SJSA1 (cell line): ENCODE measurements around the gene MAP3K15. TPM values are rescaled to one million over a fixed set of nuclear protein-coding genes. Genes with fewer than 3 reads are reported as not detected.

Experiments used
- DNase-seq, 2 experiments: peaks; one replicate each; pipeline ENCODE4 v3.0.0-alpha.2; 2015 to 2020; ENCODE audit warnings: low spot score in 2 of 2, low read depth in 1 of 2
- H3K27ac ChIP-seq: fragments of 250-450 bp; sonication (Bioruptor Pico); 2 replicates; pipeline ENCODE4 v1.5.1; 2020; ENCODE audit warnings: mild to moderate bottlenecking, moderate library complexity
- H3K27me3 ChIP-seq: fragments of 250-450 bp; sonication (Bioruptor Pico); replicated peaks from 2 replicates; pipeline ENCODE4 v1.5.1; 2020; ENCODE audit warnings: mild to moderate bottlenecking, moderate library complexity
- H3K36me3 ChIP-seq: fragments of 250-450 bp; sonication (Bioruptor Pico); 2 replicates; pipeline ENCODE4 v1.5.1; 2020; ENCODE audit warnings: mild to moderate bottlenecking
- H3K4me1 ChIP-seq: fragments of 250-450 bp; sonication (Bioruptor Pico); replicated peaks from 2 replicates; pipeline ENCODE4 v1.6.1; 2021; ENCODE audit warnings: mild to moderate bottlenecking
- H3K4me3 ChIP-seq: fragments of 250-450 bp; sonication (Bioruptor Pico); 2 replicates; pipeline ENCODE4 v1.5.1; 2020; ENCODE audit warnings: mild to moderate bottlenecking
- H3K9me3 ChIP-seq: fragments of 250-450 bp; sonication (Bioruptor Pico); replicated peaks from 2 replicates; pipeline ENCODE4 v1.5.1; 2020; ENCODE audit warnings: mild to moderate bottlenecking
- total RNA-seq: library from RNA; depleted of rRNA; stranded (reverse); fragments of >200 nt; shearing (Covaris generic); gene quantifications from 2 replicates; pipeline ENCODE4 v1.2.3, GENCODE V29; 2014; rRNA removed

MAP3K15 gene
- total RNA-seq, 1 experiment from 2014 or later, result not detected

DNA sequence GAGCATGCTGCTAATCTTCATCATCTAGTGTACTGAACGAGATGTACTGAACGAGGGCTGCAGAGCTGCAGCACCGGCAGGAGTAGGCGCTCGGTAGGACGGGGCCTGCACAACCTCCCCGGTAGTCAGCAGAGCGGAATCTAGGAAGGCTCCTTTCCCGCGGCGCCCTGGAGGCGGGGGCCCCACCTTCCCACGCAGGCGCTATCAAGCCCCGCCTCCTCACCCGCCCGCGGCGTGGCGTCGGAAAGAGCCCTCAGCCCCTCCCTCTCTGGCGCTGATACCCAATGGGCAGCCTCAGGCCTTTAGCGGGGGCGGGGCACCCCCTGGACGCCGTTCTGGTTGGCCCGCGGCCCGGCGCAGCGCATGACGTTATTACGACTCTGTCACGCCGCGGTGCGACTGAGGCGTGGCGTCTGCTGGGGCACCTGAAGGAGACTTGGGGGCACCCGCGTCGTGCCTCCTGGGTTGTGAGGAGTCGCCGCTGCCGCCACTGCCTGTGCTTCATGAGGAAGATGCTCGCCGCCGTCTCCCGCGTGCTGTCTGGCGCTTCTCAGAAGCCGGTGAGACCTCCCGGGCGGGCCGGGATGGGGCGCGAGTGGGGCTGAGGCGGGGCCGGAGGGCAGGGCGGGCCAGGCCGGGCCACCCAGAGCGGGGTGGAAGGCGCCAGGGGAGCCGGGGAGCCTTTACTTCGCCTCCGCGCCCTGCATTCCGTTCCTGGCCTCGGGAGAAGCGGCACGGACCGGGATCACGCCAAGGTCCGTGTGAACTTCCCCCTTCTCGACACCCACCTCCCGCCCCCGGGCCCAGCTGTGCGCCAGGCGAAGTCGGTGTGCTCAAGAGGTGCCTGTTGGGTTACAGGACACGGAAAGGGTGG lies 171.5 kb downstream of the MAP3K15 start, which contains the start of gene PDHA1:
Gene PDHA1 (plus strand): TSS at position 393 of the 874 bp plus-strand sequence. CDS start 111 bp downstream, at position 504.
- Histone ChIP-seq H3K36me3 (no peaks in the 10 kb centered on the region; the same call in 1 of the 2 replicates), H3K4me3 (peak within 1 kb of the TSS; percentile 70), H3K27ac (peak within 1 kb of the TSS; percentile 68), H3K4me1 (0 out of 2 replicates have a peak, but pooled peaks cover 3% of the 10 kb centered on the region), H3K27me3 (no peaks in the 10 kb centered on the region), H3K9me3 (no peaks in the 10 kb centered on the region)
- peak; percentile 92 for DNase-seq

DNA sequence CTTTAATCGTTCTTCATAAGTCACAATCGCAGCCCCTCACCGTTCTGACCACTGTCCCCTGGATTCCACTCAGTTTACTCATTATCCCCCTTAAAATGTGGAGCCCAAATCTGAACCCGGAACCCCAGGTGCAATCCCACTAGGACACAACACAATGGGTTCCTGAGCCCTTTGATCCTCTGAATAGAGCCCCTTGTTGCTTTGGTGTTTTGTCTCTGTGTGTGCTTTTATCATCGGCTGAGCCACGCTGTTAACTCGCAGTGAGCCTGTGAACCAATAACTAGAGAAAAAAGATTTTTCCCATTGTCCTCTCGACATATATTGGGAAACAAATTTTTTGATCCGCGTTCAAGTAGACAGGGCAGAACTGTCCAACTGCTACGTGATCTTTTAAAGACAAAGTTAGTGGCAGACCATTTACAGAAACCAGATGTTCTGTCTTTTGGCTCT lies 172.2 kb downstream of the MAP3K15 start:
- H3K27ac ChIP-seq, result no peak overlapping the region
- DNase-seq, result no peak

DNA sequence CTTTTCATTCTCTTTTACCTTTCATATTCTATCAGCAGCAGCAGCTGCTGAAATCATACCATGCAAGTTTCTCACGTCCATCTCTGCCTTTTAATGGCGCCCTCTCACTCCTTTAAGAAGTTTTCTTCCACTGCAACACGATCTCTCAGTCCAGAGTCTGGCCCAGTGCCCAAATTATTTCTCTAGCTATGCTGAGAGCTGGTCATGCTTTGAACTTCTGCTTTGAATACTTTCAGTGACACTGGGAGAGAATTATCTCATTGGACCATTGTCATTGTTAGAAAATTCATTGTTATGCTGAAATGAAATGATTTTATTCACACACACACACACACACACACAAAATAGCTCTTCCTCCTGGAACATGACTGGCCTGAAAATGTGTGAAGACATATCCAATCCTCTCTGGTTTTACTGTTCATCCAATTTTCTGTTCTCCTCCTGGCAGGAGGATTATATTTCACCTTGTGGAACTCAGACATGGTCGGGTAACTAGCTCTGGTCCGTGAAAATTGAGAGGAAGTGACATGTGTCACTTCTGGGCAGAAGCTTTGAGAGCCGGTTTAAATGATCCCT lies 172.9 kb downstream of the MAP3K15 start:
- Histone ChIP-seq H3K36me3 (no peaks in the 10 kb centered on the region; the same call in 1 of the 2 replicates), H3K4me1 (0 out of 2 replicates have a peak, but pooled peaks cover 3% of the 10 kb centered on the region), H3K4me3 (no peak overlapping the region), H3K27ac (no peak overlapping the region), H3K27me3 (no peaks in the 10 kb centered on the region), H3K9me3 (no peaks in the 10 kb centered on the region)
- DNase-seq, result no peak

More for the DNA sequence above, 172.2 kb downstream of the MAP3K15 start:
- H3K27me3 ChIP-seq, result no peaks in the 10 kb centered on the region
- no peaks in the 10 kb centered on the region; the same call in 1 of the 2 replicates for H3K36me3 ChIP-seq
- peak overlapping the region; percentile 70 for H3K4me3 ChIP-seq
- H3K4me1 ChIP-seq, result 0 out of 2 replicates have a peak, but pooled peaks cover 3% of the 10 kb centered on the region
- H3K9me3 ChIP-seq, result no peaks in the 10 kb centered on the region

DNA sequence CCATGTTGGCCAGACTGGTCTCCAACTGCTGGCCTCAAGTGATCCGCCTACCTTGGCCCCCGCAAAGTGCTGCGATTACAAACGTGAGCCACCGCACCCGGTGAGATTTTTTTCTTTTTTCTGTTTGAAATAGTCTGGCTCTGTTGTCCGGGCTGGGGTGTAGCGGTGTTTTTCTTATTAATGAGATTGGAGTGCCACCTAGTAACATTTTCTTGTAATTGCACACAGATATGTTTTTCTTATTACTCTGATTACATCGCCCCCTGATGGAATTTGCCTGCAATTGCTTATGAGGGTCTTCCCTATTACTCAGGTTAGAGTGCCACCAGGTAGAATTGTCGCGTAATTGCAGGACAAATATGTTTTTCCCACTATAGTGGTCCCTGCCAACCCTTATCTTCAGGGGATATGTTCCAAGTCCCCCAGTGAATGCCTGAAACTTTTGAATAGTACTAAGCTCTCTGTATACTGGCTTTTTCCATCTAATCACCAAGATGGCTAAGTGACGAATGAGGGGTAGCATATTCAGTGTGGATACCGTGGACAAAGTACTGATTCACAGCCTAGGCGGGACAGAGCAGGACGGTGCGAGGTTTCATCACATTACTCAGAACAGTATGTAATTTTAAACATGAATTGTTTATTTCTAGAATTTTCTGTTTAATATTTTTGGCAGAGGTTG lies 180.2 kb downstream of the MAP3K15 start:
- no peak for DNase-seq
- H3K4me1 ChIP-seq, result no peaks in the 10 kb centered on the region

DNA sequence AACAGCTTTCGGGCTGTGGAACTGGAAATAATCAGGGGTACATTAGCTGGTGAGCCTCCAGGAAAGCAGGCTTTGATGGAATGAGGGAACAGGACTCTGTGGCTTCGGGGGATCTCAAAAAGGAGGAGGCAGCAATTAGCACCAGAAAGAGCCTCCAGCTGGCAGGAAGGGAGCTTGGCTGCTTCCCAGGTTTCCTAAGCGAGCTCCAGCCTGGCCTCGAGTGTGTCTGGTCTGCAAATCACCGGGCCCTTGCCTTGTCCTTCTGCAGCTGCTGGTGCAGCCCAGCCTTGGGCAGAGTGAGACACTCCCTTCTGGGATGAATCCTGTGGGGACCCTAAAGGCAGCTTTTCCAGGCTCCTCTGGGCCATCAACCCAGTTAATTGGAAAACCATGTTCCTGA lies 182.3 kb downstream of the MAP3K15 start:
- DNase-seq, result no peak

More for the DNA sequence above, 180.2 kb downstream of the MAP3K15 start:
- Histone ChIP-seq H3K27ac (no peak overlapping the region), H3K36me3 (no peaks in the 10 kb centered on the region), H3K4me3 (no peak overlapping the region), H3K9me3 (no peaks in the 10 kb centered on the region), H3K27me3 (no peaks in the 10 kb centered on the region)

DNA sequence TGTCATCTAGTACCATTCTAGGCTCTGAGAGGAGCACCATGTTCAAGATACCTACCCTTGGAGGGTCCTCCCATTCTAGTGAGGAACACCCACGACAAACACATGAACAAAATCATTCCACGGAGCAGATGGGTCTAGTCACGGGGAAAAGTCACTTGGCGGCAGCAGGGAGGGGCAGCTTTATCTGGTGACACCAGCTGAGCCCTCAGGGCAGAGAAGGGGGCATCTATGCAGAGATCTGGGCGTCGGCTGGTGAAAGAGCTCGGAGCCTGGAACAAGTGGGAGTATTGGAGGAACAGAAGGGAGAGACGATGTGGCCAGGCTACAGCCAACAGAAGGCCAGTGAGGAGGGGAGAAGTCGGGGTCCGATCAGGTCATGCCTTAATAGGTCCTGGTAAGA lies 183.5 kb downstream of the MAP3K15 start:
- no peaks in the 10 kb centered on the region for H3K36me3 ChIP-seq
- no peak for DNase-seq
- no peak overlapping the region for H3K4me3 ChIP-seq
- H3K27ac ChIP-seq, result no peak overlapping the region
- H3K27me3 ChIP-seq, result no peaks in the 10 kb centered on the region
- no peaks in the 10 kb centered on the region for H3K4me1 ChIP-seq
- no peaks in the 10 kb centered on the region for H3K9me3 ChIP-seq

More for the DNA sequence above, 182.3 kb downstream of the MAP3K15 start:
- no peak overlapping the region for H3K4me3 ChIP-seq
- no peaks in the 10 kb centered on the region for H3K4me1 ChIP-seq
- no peaks in the 10 kb centered on the region for H3K9me3 ChIP-seq
- H3K27me3 ChIP-seq, result no peaks in the 10 kb centered on the region
- H3K27ac ChIP-seq, result no peak overlapping the region
- no peaks in the 10 kb centered on the region for H3K36me3 ChIP-seq

DNA sequence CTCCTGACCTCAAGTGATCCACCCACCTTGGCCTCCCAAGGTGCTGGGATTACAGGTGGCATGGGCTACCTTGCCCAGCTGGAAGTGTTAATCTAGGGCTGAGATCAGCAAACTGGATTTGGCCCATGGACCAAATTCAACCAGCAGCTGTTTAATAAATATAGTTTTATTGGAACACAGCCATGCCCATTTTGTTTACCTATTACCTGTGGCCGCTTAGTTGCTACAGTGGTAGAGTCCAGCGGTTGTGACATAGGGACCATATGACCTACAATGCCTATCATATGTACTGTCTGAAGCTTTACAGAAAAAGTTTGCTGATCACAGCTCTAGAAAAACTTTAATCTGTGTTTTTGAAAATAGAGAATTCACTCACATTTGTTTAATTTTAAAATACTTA lies 188.7 kb downstream of the MAP3K15 start:
- H3K4me3 ChIP-seq, result no peak overlapping the region
- H3K36me3 ChIP-seq, result no peaks in the 10 kb centered on the region
- no peak for DNase-seq
- H3K27ac ChIP-seq, result no peak overlapping the region
- no peaks in the 10 kb centered on the region for H3K27me3 ChIP-seq
- H3K9me3 ChIP-seq, result no peaks in the 10 kb centered on the region
- no peaks in the 10 kb centered on the region for H3K4me1 ChIP-seq

Other genes with a start within 250 kb of the MAP3K15 start
- gene PDHA1, start 171.6 kb downstream of the MAP3K15 start, total RNA-seq, result 107 and 282 TPM in 2 replicates